B cell (primary cell): ENCODE results near the gene ZNHIT1. TPM values are rescaled to one million over a fixed set of nuclear protein-coding genes. Genes with fewer than 3 reads are reported as not detected.

Source experiments
- ATAC-seq: fragments of 200-7000 bp; cut with Tn5 transposase; one replicate; pipeline ENCODE4 v1.10.0; 2021; ENCODE audit warnings: low read depth, mild to moderate bottlenecking, moderate number of reproducible peaks, moderate library complexity
- CTCF ChIA-PET: fragments of 350-600 bp; sonication (Branson Sonifier 250); formaldehyde crosslinking; loops from one replicate; lab custom pipeline; 2021; ENCODE audit warnings: antibody characterized with exemption, inconsistent platforms; lab: Charles Lee
- POLR2A ChIA-PET: fragments of 350-600 bp; sonication (Branson Sonifier 250); formaldehyde crosslinking; loops from one replicate; lab custom pipeline; 2021; ENCODE audit warnings: antibody characterized with exemption; lab: Charles Lee
- DNase-seq: peaks from one replicate; pipeline ENCODE4 v3.0.0; 2013
- H2AFZ ChIP-seq: 2 replicates; pipeline ENCODE4 v1.6.1; 2012; ENCODE audit warnings: mild to moderate bottlenecking, low read depth, low read length; ENCODE audit not compliant: insufficient read depth, poor library complexity, severe bottlenecking
- H3K27ac ChIP-seq, 2 donors: 1 replicate in 1 of 2; 2 replicates in 1 of 2; pipeline ENCODE4 v1.5.1; 2012 to 2013; ENCODE audit warnings: low read length in 2 of 2, mild to moderate bottlenecking in 2 of 2, moderate library complexity in 1 of 2
- H3K27me3 ChIP-seq, 4 experiments: fragments of 200-600 bp in 1 of 4; sonication (generic) in 1 of 4; replicated peaks in 1 of 4; 1 replicate in 2 of 4; 2 replicates in 2 of 4; pipeline versions ENCODE4 v1.6.1 to v1.7.0; 2013 to 2016; ENCODE audit warnings: low read length in 3 of 4, mild to moderate bottlenecking in 2 of 4, mixed read lengths in 1 of 4, moderate library complexity in 1 of 4; ENCODE audit not compliant: insufficient read depth in 4 of 4, control insufficient read depth in 3 of 4; ENCODE audit errors: control extremely low read depth in 1 of 4
- H3K36me3 ChIP-seq, 2 experiments: replicated peaks in 1 of 2; 1 replicate in 1 of 2; 2 replicates in 1 of 2; pipeline versions ENCODE4 v1.6.1 to v1.7.1; 2013; ENCODE audit warnings: low read length in 1 of 2; ENCODE audit not compliant: insufficient read depth in 2 of 2, control insufficient read depth in 1 of 2; ENCODE audit errors: control extremely low read depth in 1 of 2, extremely low read depth in 1 of 2
- H3K4me1 ChIP-seq, 2 donors: fragments of 200-600 bp in 1 of 2; sonication (generic) in 1 of 2; 1 replicate in 1 of 2; 2 replicates in 1 of 2; pipeline versions ENCODE4 v1.5.1 to v1.6.1; 2013 to 2017; ENCODE audit warnings: low read length in 2 of 2; ENCODE audit not compliant: control insufficient read depth in 2 of 2, insufficient read depth in 2 of 2
- H3K4me2 ChIP-seq: replicated peaks from 2 replicates; pipeline ENCODE3; 2012; ENCODE audit warnings: mild to moderate bottlenecking, low read depth, low read length; ENCODE audit not compliant: poor library complexity, severe bottlenecking
- H3K4me3 ChIP-seq, 5 experiments: fragments of 200-600 bp in 1 of 5; sonication (generic) in 1 of 5; 1 replicate in 3 of 5; 2 replicates in 2 of 5; pipeline versions ENCODE4 v1.5.1 to v1.7.0; 2011 to 2016; ENCODE audit warnings: low read length in 4 of 5, mild to moderate bottlenecking in 4 of 5, low read depth in 2 of 5, control low read depth in 1 of 5, moderate library complexity in 1 of 5; ENCODE audit not compliant: insufficient read depth in 1 of 5; ENCODE audit errors: control extremely low read depth in 1 of 5, extremely low read depth in 1 of 5
- H3K79me2 ChIP-seq: fragments of 200-600 bp; sonication (generic); one replicate; pipeline ENCODE4 v1.6.0; 2016; ENCODE audit warnings: low read length; ENCODE audit not compliant: control insufficient read depth, insufficient read depth
- H3K9ac ChIP-seq: fragments of 200-600 bp; sonication (generic); 2 replicates; pipeline ENCODE4 v1.6.1; 2017; ENCODE audit warnings: mild to moderate bottlenecking, low read length, moderate library complexity
- H3K9me3 ChIP-seq, 3 donors: one replicate each; pipeline versions ENCODE4 v1.6.1 to v1.7.1; 2013; ENCODE audit warnings: low read length in 2 of 3; ENCODE audit not compliant: control insufficient read depth in 2 of 3, insufficient read depth in 1 of 3; ENCODE audit errors: control extremely low read depth in 1 of 3
- H4K20me1 ChIP-seq: 2 replicates; pipeline ENCODE4 v1.6.0; 2012; ENCODE audit warnings: mild to moderate bottlenecking, low read length; ENCODE audit not compliant: insufficient read depth, control insufficient read depth, poor library complexity, severe bottlenecking
- H3K27ac Mint-ChIP-seq: one replicate; pipeline ENCODE4 v1.8.0; 2021; ENCODE audit warnings: mixed read lengths
- H3K27me3 Mint-ChIP-seq: one replicate; pipeline ENCODE4 v1.8.0; 2021; ENCODE audit warnings: mixed read lengths
- H3K4me1 Mint-ChIP-seq: one replicate; pipeline ENCODE4 v1.8.0; 2021; ENCODE audit warnings: mixed read lengths
- H3K4me3 Mint-ChIP-seq: one replicate; pipeline ENCODE4 v1.8.0; 2021; ENCODE audit warnings: mixed read lengths
- H3K9me3 Mint-ChIP-seq: one replicate; pipeline ENCODE4 v1.8.0; 2022; ENCODE audit warnings: mixed read lengths; ENCODE audit not compliant: insufficient read depth
- EZH2 ChIP-seq: IDR thresholded peaks from 2 replicates; pipeline ENCODE4 v1.6.1; 2012; ENCODE audit warnings: borderline replicate concordance, low read depth, mild to moderate bottlenecking, moderate library complexity, low read length; ENCODE audit not compliant: insufficient read depth, poor library complexity, severe bottlenecking
- WGBS: methylation state at CpG from one replicate; pipeline ENCODE4 v1.1.5; 2013; ENCODE audit warnings: missing lambda C conversion rate; ENCODE audit not compliant: insufficient coverage; 5-methylcytosine and 5-hydroxymethylcytosine counted together
- intact Hi-C: fragments of 100-400 bp; cut with micrococcal nuclease; formaldehyde crosslinking; loops from one replicate; pipeline ENCODE4 v1.10.0; 2022
- polyA plus RNA-seq: library from polyadenylated mRNA; depleted of rRNA; stranded (reverse); fragments of >200 nt; gene quantifications from 2 replicates; pipeline ENCODE4 v1.2.3, GENCODE V29; 2012
- total RNA-seq, 2 donors: library from RNA; stranded (reverse); fragments of 120-200 nt in 1 of 2; gene quantifications; 1 replicate in 1 of 2; 2 replicates in 1 of 2; pipeline versions ENCODE4 v1.2.3 to v1.2.4, GENCODE V29; 2013 to 2022
- TF ChIP-seq, protein P1 (sequence below): fragments of 200-600 bp; IDR thresholded peaks from one replicate; pipeline ENCODE4 v1.8.0; 2022; ENCODE audit warnings: antibody characterized with exemption, mild to moderate bottlenecking

ZNHIT1 gene
- total and polyA plus RNA-seq, 2 donors (not counting 1 experiment from before 2014, with no cell fraction given), result 28.5 to 37.3 TPM

DNA sequence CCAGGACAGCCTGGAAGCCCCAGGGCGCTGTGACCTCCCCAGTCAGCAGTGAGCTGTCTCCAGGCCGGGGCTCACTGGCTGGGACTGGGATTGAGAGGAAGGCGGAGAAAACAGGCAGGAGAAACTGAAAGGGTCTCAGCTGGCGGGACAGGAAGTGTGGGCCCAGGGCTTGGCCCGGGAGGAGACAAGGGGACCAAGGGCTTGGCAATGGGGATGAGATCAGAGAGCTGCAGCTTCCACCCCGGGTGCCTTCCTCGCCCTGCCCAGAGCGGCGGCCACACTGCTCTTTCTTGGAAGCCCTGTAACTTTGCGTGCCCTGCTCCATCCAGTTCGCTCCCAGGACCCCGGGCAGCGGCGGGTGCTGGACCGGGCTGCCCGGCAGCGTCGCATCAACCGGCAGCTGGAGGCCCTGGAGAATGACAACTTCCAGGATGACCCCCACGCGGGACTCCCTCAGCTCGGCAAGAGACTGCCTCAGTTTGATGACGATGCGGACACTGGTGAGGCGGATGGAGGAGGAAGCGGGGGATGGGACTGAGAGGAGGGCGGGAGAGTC, 4.4 kb downstream of the ZNHIT1 start:
- POLR2A ChIA-PET, result no interaction called here
- Histone ChIP-seq H3K9me3 (no peaks in the 10 kb centered on the region), H3K4me2 (no peak overlapping the region), H4K20me1 (peaks cover 35% of the 10 kb centered on the region), H3K4me1 (peaks cover 10 to 11% of the 10 kb centered on the region in 2 donors), H3K36me3 (peaks cover 3 to 32% of the 10 kb centered on the region in 2 experiments), H3K4me3 (no peak overlapping the region), H3K27me3 (no peaks in the 10 kb centered on the region), H3K79me2 (peaks cover 46% of the 10 kb centered on the region), H3K9ac (no peak overlapping the region), H2AFZ (no peak overlapping the region), H3K27ac (no peak overlapping the region)
- Mint-ChIP-seq H3K9me3 (no peaks in the 10 kb centered on the region), H3K4me3 (no peak overlapping the region), H3K4me1 (peaks cover 17% of the 10 kb centered on the region), H3K27ac (no peak overlapping the region), H3K27me3 (no peaks in the 10 kb centered on the region)
- ATAC-seq, result no peak
- CTCF ChIA-PET, result interaction anchor here (1.3 kb wide), 1 partner anchor 22 kb away, joined by 4 read pairs; no protein-coding TSS in a partner anchor
- intact Hi-C loops, result no loop called here
- TF ChIP-seq, protein P1, sequence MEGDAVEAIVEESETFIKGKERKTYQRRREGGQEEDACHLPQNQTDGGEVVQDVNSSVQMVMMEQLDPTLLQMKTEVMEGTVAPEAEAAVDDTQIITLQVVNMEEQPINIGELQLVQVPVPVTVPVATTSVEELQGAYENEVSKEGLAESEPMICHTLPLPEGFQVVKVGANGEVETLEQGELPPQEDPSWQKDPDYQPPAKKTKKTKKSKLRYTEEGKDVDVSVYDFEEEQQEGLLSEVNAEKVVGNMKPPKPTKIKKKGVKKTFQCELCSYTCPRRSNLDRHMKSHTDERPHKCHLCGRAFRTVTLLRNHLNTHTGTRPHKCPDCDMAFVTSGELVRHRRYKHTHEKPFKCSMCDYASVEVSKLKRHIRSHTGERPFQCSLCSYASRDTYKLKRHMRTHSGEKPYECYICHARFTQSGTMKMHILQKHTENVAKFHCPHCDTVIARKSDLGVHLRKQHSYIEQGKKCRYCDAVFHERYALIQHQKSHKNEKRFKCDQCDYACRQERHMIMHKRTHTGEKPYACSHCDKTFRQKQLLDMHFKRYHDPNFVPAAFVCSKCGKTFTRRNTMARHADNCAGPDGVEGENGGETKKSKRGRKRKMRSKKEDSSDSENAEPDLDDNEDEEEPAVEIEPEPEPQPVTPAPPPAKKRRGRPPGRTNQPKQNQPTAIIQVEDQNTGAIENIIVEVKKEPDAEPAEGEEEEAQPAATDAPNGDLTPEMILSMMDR, result no peak
- no peak for TF ChIP-seq EZH2
- WGBS, result 97% methylated on average over 27 of the region's 27 CpGs
- no peak for DNase-seq

DNA sequence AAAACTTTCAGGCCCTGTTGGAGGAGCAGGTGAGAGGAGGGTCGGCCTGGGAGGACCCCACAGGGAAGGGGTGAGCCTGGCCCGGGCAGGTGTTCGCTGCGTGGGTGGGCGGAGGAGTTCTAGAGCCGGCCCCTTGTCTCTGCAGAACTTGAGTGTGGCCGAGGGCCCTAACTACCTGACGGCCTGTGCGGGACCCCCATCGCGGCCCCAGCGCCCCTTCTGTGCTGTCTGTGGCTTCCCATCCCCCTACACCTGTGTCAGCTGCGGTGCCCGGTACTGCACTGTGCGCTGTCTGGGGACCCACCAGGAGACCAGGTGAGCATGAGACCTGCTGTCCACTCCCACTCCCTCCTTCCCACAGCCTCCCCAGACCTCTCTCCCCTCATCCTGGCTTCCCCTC, 5.6 kb downstream of the ZNHIT1 start:
- intact Hi-C loops, result no loop called here
- no peaks in the 10 kb centered on the region for H3K27me3 Mint-ChIP-seq
- ATAC-seq, result no peak
- Histone ChIP-seq H3K27ac (no peak overlapping the region), H3K9ac (no peak overlapping the region), H3K9me3 (no peaks in the 10 kb centered on the region), H2AFZ (no peak overlapping the region), H3K79me2 (peaks cover 38% of the 10 kb centered on the region), H3K4me1 (peaks cover 6 to 9% of the 10 kb centered on the region in 2 donors), H3K4me2 (no peak overlapping the region), H3K27me3 (no peaks in the 10 kb centered on the region), H3K36me3 (peaks cover 3 to 39% of the 10 kb centered on the region in 2 experiments), H4K20me1 (peaks cover 35% of the 10 kb centered on the region), H3K4me3 (no peak overlapping the region)
- H3K4me1 Mint-ChIP-seq, result peaks cover 14% of the 10 kb centered on the region
- no peak for TF ChIP-seq EZH2
- TF ChIP-seq, protein P1, result no peak
- no peak overlapping the region for H3K27ac Mint-ChIP-seq
- ChIA-PET CTCF (interaction anchor here (0.9 kb wide), 1 partner anchor 26 kb away, joined by 3 read pairs; no protein-coding TSS in a partner anchor), POLR2A (no interaction called here)
- 97% methylated on average over 15 of the region's 15 CpGs for WGBS
- no peak for DNase-seq
- no peaks in the 10 kb centered on the region for H3K9me3 Mint-ChIP-seq
- H3K4me3 Mint-ChIP-seq, result no peak overlapping the region
